Activated CD8-positive, alpha-beta memory T cell treated with anti-CD3 and anti-CD28 coated beads, Interleukin-2, amount 50 U/mL, for 48 hours (primary cell): ENCODE data around the gene MCF2L2.

Experiments used
- DNase-seq: peaks from one replicate; pipeline ENCODE4 v3.0.0-alpha.2; 2020

Gene MCF2L2

GRCh38 chr3:183226333-183226890 is 202.0 kb downstream of the MCF2L2 start:
- DNase-seq = no peak

- DNase-seq = peak; percentile 61
These were observed 204.0 kb downstream of the MCF2L2 start for GRCh38 chr3:183224180-183224970.

- DNase-seq = no peak
These were observed 205.7 kb downstream of the MCF2L2 start for GRCh38 chr3:183222631-183223235.

DNA sequence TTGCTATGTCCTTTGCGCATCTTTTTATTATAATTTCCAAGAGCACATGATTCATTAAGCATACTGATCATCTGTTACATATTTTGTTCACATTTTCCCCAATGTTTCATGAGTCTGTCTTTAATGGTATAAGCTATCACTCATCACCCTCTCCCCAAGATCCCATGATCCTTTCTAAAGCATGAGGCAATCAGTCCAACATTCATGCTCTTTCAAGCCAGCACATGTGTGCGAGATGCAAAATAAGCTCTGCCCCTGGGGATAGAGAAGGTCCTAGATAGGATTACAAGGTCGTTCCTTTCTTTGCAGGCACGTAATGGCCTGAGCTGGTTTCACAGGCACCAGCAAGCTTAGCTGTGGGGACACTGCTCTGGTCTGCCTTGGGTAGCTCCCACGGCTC is 207.6 kb downstream of the MCF2L2 start:
- DNase-seq = no peak

DNA sequence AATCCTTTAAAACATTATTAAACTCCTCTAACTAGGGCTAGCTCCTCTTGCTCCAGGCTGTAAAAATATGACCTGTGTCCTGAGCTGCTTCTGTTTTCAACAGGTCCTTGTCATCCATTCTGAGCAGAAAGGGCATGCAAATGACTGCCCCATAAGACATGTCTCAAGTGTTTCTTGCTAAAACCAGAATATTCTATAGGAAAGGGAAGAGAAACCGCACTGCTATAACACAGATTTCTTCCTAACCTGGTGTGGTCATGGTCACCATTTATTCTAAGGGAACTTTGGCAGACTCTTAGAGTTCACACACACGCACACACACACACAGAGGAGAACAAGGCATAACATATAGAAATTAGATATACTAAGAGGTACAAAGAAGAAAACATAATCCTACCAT is 209.6 kb downstream of the MCF2L2 start:
- DNase-seq = no peak

GRCh38 chr3:183217548-183218332 is 210.7 kb downstream of the MCF2L2 start:
- DNase-seq = no peak

DNA sequence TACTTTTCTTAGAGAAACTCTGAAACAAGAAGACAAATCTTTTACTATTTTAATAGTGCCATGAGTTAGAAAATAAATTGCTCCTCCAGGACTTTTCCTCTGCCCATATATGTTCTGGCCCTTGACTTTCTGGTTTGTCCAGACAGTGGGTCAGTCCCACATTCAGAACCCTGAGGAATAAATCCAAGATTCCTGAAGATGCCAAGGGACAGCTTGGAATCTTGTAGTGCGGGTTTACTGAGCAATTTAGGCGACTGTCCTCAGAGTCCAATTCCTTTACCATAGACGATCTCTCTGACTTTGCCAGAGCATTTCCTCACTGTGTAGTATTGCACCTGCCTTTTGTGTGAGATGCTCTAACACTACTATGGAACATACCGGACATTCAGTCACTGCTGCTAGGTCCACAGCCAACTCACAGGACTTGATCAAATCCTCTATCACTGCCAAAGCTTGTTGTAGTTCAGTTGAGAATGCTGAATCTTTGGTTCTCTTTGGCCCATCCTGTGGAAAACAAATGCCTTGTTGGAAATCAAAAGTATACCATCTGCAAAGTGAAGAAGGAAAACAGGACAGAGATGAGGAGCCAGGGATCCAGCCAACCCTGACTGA is 212.7 kb downstream of the MCF2L2 start:
- DNase-seq = no peak

DNA sequence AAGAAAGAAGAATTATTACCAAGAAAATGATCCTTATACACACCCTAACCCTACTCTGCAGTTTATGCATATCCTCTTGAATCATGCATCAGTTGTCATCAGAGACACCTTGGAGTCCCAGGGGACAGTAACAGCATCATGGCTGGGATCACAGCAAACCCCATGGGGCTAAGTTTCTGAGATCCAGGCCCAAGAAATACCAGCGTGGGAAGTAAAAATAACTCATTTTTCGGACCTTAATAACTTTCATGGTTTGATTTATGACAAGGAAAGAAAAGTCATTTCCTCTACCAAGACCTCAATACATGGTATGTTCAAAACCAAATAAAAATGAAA is 214.2 kb downstream of the MCF2L2 start:
- no peak for DNase-seq

- DNase-seq = no peak
These were observed 214.8 kb downstream of the MCF2L2 start for GRCh38 chr3:183213415-183214276.

- no peak for DNase-seq
These were observed 215.9 kb downstream of the MCF2L2 start for GRCh38 chr3:183212565-183212964.

DNA sequence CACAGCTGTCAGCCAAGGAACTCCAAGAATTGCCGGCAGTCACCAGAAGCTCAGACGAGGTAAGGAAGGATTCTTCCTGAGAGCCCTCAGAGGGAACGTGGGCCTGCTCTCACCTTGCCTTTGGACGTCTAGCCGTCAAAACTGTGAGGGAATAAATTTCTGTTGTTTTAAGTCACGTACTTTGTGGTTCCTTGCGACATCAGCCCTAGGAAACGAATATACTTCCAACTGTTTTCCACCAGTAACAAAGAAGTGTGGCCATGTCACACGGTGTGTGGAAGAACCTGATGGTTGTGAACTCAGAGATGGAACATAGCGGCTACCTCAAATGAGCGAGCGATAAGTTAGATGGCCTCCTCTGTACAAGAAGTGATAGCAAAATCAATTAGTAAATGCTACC is 216.3 kb downstream of the MCF2L2 start:
- DNase-seq = no peak

- no peak for DNase-seq
These were observed 217.1 kb downstream of the MCF2L2 start for GRCh38 chr3:183211352-183211751.

- DNase-seq = no peak
These were observed 217.5 kb downstream of the MCF2L2 start for GRCh38 chr3:183210862-183211341.

DNA sequence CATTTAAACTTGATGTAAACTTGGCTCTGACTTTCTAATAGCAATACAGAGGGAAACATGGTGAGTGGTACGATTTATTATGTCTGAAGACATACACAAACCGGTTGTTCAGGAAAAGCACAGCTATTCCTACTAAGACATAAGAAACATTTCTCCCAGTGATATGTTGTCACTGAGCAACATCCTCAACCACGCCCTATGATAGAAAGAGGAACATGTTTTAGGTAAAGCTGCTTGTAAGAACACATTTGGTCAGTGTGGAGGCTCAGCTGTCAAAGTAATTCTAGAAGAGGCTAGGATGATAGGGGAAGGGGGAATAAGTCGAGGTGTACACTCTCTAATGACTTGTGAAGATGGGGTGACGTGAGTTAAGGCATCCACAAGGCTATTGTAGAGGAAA is 218.1 kb downstream of the MCF2L2 start:
- no peak for DNase-seq

GRCh38 chr3:183208800-183209199 is 219.6 kb downstream of the MCF2L2 start:
- no peak for DNase-seq

DNA sequence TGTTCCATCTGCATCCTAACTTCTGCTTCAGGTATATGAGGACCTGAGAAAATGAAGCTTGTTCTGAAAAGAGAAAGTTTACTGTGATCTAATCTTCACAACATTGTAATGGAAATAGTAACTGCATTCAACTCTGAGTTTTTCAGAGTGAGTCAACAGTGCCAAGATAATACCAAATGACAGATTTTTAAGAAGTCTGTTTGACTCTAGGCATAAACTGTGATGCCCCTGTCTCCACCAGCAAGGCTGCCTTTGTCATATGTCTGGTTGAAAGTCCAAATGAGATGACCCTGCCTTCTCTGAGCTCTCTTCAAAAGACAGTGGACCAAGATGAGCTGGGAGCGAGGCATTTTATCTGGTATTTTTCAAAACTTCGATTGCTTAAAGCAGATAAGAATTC is 220.2 kb downstream of the MCF2L2 start:
- no peak for DNase-seq

- DNase-seq = no peak
These were observed 224.7 kb downstream of the MCF2L2 start for GRCh38 chr3:183203670-183204069.

GRCh38 chr3:183202004-183202722 is 226.3 kb downstream of the MCF2L2 start:
- DNase-seq = no peak

DNA sequence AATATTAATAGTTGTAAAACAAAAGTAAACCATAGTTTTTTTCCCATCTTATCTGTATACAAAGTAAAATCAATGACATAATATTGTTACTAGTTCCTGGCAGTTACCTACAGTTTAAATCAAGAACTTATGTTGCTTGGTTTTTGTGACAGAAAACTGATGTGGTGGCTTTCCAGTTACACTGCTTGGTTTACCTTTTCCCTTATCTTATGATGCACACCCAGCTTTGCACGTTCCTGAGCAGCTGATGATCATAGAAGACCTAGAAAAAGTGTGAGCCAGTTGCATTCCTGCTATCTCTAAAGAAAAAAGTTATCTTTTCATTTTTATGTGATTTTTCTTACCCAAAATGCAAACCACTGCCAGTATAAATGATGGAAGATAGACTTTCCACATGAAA is 229.5 kb downstream of the MCF2L2 start:
- DNase-seq = no peak

DNA sequence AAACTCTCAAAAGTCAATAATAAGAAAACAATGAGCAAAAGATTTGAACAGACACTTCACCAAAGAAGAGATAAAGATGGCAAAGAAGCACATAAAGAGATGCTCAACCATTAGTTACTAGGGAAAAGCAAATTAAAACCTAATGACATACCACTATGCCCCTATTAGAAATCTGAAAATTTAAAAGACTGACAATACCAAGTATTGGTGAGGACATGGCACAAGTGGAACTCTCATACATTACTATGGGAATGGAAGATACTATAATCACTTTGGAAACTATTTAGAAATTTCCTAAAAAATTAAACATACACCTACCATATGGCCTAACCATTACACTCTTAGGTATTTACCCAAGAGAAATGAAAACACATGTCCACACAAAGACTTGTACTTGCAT is 230.7 kb downstream of the MCF2L2 start:
- no peak for DNase-seq

DNA sequence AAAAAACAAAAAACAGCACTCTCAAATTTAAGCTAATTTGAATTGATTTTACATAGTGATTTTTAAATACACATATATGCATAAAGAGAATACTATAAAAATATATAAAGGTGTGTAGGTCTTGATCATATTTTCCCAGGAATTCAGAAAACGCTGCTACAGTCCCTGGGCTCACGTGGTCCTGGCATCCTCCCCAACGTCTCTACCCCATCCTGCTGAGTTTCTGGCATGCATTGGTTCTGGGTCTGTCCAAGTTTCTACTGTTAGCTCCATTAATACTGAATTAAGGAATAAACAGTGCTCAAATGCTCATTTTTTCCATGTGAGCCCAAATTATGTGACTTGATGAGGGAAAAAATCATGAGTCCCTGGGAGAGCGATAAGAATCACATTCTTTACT is 233.2 kb downstream of the MCF2L2 start:
- DNase-seq = no peak
